DMS79 treated with DMSO at 0.1 percent for 48 hours (cell line): ENCODE data around the gene EIF1AD.
A peak's percentile ranks its signal among the peaks of the same experiment; 100 is the strongest.
"Not testable (repeated sequence)": the region's sequence is repeated elsewhere in the genome, so short reads cannot be mapped to it uniquely, and the experiment has no call there.

Source experiments
- DNase-seq: peaks from one replicate; lab custom pipeline; 2025; lab: John Stamatoyannopoulos, UW

Gene EIF1AD

GRCh38 chr11:65968600-65969482 is 33.1 kb downstream of the EIF1AD start:
- DNase-seq: no peak

GRCh38 chr11:65967329-65967934 is 34.5 kb downstream of the EIF1AD start:
- no peak for DNase-seq

- no peak for DNase-seq
These were observed 35.8 kb downstream of the EIF1AD start for GRCh38 chr11:65965986-65966762.

GRCh38 chr11:65964906-65965305 is 37.1 kb downstream of the EIF1AD start:
- no peak for DNase-seq

GRCh38 chr11:65962141-65962564 is 39.8 kb downstream of the EIF1AD start:
- DNase-seq: no peak

- DNase-seq: peak; percentile 96
These were observed 40.5 kb downstream of the EIF1AD start, which contains the start of gene SART1 for GRCh38 chr11:65961267-65962140. SART1 (plus strand) TSS chr11:65961734; CDS start chr11:65961781, 47 bp downstream.

GRCh38 chr11:65960824-65961266 is 41.1 kb downstream of the EIF1AD start:
- DNase-seq: no peak

- no peak for DNase-seq
These were observed 43.1 kb downstream of the EIF1AD start for GRCh38 chr11:65958774-65959420.

GRCh38 chr11:65958291-65958690 is 43.7 kb downstream of the EIF1AD start:
- no peak for DNase-seq

- no peak for DNase-seq
These were observed 47.2 kb downstream of the EIF1AD start for GRCh38 chr11:65954771-65955170.

- DNase-seq: no peak
These were observed 48.5 kb downstream of the EIF1AD start for GRCh38 chr11:65953471-65953870.

GRCh38 chr11:65952052-65952521 is 49.9 kb downstream of the EIF1AD start:
- no peak for DNase-seq

GRCh38 chr11:65951641-65952040 is 50.3 kb downstream of the EIF1AD start:
- DNase-seq: not testable (repeated sequence)

GRCh38 chr11:65950711-65951110 is 51.2 kb downstream of the EIF1AD start:
- not testable (repeated sequence) for DNase-seq

GRCh38 chr11:65947603-65948125 is 54.3 kb downstream of the EIF1AD start:
- DNase-seq: no peak

GRCh38 chr11:65947133-65947532 is 54.8 kb downstream of the EIF1AD start:
- DNase-seq: no peak

GRCh38 chr11:65946655-65947054 is 55.3 kb downstream of the EIF1AD start:
- DNase-seq: no peak
